ENCODE results near the gene TMEM69. TPM values are rescaled to one million over a fixed set of nuclear protein-coding genes. Genes with fewer than 3 reads are reported as not detected.
A peak's percentile ranks its signal among the peaks of the same experiment; 100 is the strongest.

The TMEM69 gene
- 42.5 and 51.7 TPM in 2 replicates for total RNA-seq (2014; rRNA removed; shearing (Covaris generic))
- 40.8 and 47.1 TPM in 2 replicates for polyA plus RNA-seq (2015; cell fraction: cytosol; rRNA removed)
- 46.0 and 73.0 TPM in 2 replicates for polyA plus RNA-seq (2015; cell fraction: nucleus; rRNA removed)

- DNase-seq (ENCODE audit: low read depth, low spot score) = peak; percentile 84
- in situ Hi-C loops (cut with HindIII; ENCODE audit: low pct_unique_long_range_greater_than_20kb, low sequenced_read_pairs) = no loop called here
Observed at GRCh38 chr1:45687754-45688740, at the start of gene TMEM69. Gene TMEM69, plus strand, starts transcription at chr1:45688181. Its CDS starts 2,888 bp downstream, at chr1:45691069.

- DNase-seq (ENCODE audit: low read depth, low spot score) = no peak
- in situ Hi-C loops (cut with HindIII; ENCODE audit: low pct_unique_long_range_greater_than_20kb, low sequenced_read_pairs) = no loop called here
Observed at GRCh38 chr1:45640293-45640692, 47.7 kb upstream of the TMEM69 start.

- in situ Hi-C loops (cut with HindIII; ENCODE audit: low pct_unique_long_range_greater_than_20kb, low sequenced_read_pairs) = no loop called here
- no peak for DNase-seq (ENCODE audit: low read depth, low spot score)
Observed at GRCh38 chr1:45643321-45643720, 44.7 kb upstream of the TMEM69 start.

- in situ Hi-C loops (cut with HindIII; ENCODE audit: low pct_unique_long_range_greater_than_20kb, low sequenced_read_pairs) = no loop called here
- peak; percentile 52 for DNase-seq (ENCODE audit: low read depth, low spot score)
Observed at GRCh38 chr1:45643978-45644377, 44.0 kb upstream of the TMEM69 start.

- no peak for DNase-seq (ENCODE audit: low read depth, low spot score)
- in situ Hi-C loops (cut with HindIII; ENCODE audit: low pct_unique_long_range_greater_than_20kb, low sequenced_read_pairs) = no loop called here
Observed at GRCh38 chr1:45644661-45645060, 43.3 kb upstream of the TMEM69 start.

- in situ Hi-C loops (cut with HindIII; ENCODE audit: low pct_unique_long_range_greater_than_20kb, low sequenced_read_pairs) = no loop called here
- DNase-seq (ENCODE audit: low read depth, low spot score) = no peak
Observed at GRCh38 chr1:45647248-45648021, 40.5 kb upstream of the TMEM69 start.

- in situ Hi-C loops (cut with HindIII; ENCODE audit: low pct_unique_long_range_greater_than_20kb, low sequenced_read_pairs) = no loop called here
- no peak for DNase-seq (ENCODE audit: low read depth, low spot score)
Observed at GRCh38 chr1:45654540-45655280, 33.3 kb upstream of the TMEM69 start.

- no peak for DNase-seq (ENCODE audit: low read depth, low spot score)
- in situ Hi-C loops (cut with HindIII; ENCODE audit: low pct_unique_long_range_greater_than_20kb, low sequenced_read_pairs) = no loop called here
Observed at GRCh38 chr1:45656573-45657226, 31.3 kb upstream of the TMEM69 start.

GRCh38 chr1:45658171-45658570 is 29.8 kb upstream of the TMEM69 start:
- no peak for DNase-seq (ENCODE audit: low read depth, low spot score)
- in situ Hi-C loops (cut with HindIII; ENCODE audit: low pct_unique_long_range_greater_than_20kb, low sequenced_read_pairs) = no loop called here

GRCh38 chr1:45659222-45659621 is 28.8 kb upstream of the TMEM69 start:
- no peak for DNase-seq (ENCODE audit: low read depth, low spot score)
- in situ Hi-C loops (cut with HindIII; ENCODE audit: low pct_unique_long_range_greater_than_20kb, low sequenced_read_pairs) = no loop called here

GRCh38 chr1:45660336-45660735 is 27.6 kb upstream of the TMEM69 start:
- no peak for DNase-seq (ENCODE audit: low read depth, low spot score)
- in situ Hi-C loops (cut with HindIII; ENCODE audit: low pct_unique_long_range_greater_than_20kb, low sequenced_read_pairs) = no loop called here

- no peak for DNase-seq (ENCODE audit: low read depth, low spot score)
- in situ Hi-C loops (cut with HindIII; ENCODE audit: low pct_unique_long_range_greater_than_20kb, low sequenced_read_pairs) = no loop called here
Observed at GRCh38 chr1:45666836-45667235, 21.1 kb upstream of the TMEM69 start.

GRCh38 chr1:45667321-45668111 is 20.5 kb upstream of the TMEM69 start:
- in situ Hi-C loops (cut with HindIII; ENCODE audit: low pct_unique_long_range_greater_than_20kb, low sequenced_read_pairs) = no loop called here
- no peak for DNase-seq (ENCODE audit: low read depth, low spot score)

GRCh38 chr1:45668526-45668925 is 19.5 kb upstream of the TMEM69 start:
- in situ Hi-C loops (cut with HindIII; ENCODE audit: low pct_unique_long_range_greater_than_20kb, low sequenced_read_pairs) = no loop called here
- no peak for DNase-seq (ENCODE audit: low read depth, low spot score)

- in situ Hi-C loops (cut with HindIII; ENCODE audit: low pct_unique_long_range_greater_than_20kb, low sequenced_read_pairs) = no loop called here
- DNase-seq (ENCODE audit: low read depth, low spot score) = no peak
Observed at GRCh38 chr1:45669379-45669778, 18.6 kb upstream of the TMEM69 start.

GRCh38 chr1:45669859-45670655 is 17.9 kb upstream of the TMEM69 start:
- no peak for DNase-seq (ENCODE audit: low read depth, low spot score)
- in situ Hi-C loops (cut with HindIII; ENCODE audit: low pct_unique_long_range_greater_than_20kb, low sequenced_read_pairs) = no loop called here
